ENCODE measurements around the gene SKAP1.

DNA sequence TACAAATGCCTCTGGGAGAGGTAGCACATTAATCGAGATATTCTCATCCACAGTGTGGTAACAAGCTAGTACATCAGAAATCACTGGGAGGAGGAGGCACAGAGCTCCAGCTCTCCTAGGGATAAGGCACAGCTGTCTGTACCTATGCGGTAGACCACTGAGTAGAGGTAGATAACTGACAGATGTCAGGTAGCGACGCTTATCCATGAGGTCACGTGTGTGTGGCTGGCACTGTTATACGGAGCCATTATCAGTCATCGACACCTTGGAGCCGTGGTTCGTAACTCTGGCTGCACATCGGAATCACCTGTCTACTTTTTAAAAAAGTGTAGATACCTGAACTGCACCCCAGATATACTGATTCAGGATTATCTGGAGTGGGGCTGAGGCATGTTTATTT lies 220.0 kb downstream of the SKAP1 start:
- TF ChIP-seq, protein P1, sequence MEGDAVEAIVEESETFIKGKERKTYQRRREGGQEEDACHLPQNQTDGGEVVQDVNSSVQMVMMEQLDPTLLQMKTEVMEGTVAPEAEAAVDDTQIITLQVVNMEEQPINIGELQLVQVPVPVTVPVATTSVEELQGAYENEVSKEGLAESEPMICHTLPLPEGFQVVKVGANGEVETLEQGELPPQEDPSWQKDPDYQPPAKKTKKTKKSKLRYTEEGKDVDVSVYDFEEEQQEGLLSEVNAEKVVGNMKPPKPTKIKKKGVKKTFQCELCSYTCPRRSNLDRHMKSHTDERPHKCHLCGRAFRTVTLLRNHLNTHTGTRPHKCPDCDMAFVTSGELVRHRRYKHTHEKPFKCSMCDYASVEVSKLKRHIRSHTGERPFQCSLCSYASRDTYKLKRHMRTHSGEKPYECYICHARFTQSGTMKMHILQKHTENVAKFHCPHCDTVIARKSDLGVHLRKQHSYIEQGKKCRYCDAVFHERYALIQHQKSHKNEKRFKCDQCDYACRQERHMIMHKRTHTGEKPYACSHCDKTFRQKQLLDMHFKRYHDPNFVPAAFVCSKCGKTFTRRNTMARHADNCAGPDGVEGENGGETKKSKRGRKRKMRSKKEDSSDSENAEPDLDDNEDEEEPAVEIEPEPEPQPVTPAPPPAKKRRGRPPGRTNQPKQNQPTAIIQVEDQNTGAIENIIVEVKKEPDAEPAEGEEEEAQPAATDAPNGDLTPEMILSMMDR (IDR thresholded peaks at IDR 0.05): no peak
- TF ChIP-seq POLR2A (IDR thresholded peaks at IDR 0.05): no peak
